Stimulated activated CD8-positive, alpha-beta memory T cell treated with anti-CD3 and anti-CD28 coated beads, Interleukin-7, amount 100 ng/mL, for 24 hours (primary cell): ENCODE data around the gene GCAT.

Source experiments
- DNase-seq: peaks from one replicate; pipeline ENCODE4 v3.0.0-alpha.2; 2020; ENCODE audit warnings: low read depth

GCAT gene

GRCh38 chr22:37843741-37844089 is 36.0 kb downstream of the GCAT start:
- peak; percentile 12 for DNase-seq

- no peak for DNase-seq
Observed at GRCh38 chr22:37844904-37845329, 37.2 kb downstream of the GCAT start.

- no peak for DNase-seq
Observed at GRCh38 chr22:37846433-37846832, 38.7 kb downstream of the GCAT start.

- no peak for DNase-seq
Observed at GRCh38 chr22:37848587-37849088, 40.9 kb downstream of the GCAT start.

GRCh38 chr22:37849089-37849751 is 41.5 kb downstream of the GCAT start, which contains the start of gene EIF3L:
Gene EIF3L, plus strand, starts transcription at chr22:37849419. Its CDS starts 31 bp downstream, at chr22:37849450.
- DNase-seq: peak; percentile 78

GRCh38 chr22:37850801-37851200 is 43.1 kb downstream of the GCAT start:
- DNase-seq: no peak

- no peak for DNase-seq
Observed at GRCh38 chr22:37852418-37852817, 44.7 kb downstream of the GCAT start.

GRCh38 chr22:37854946-37855345 is 47.2 kb downstream of the GCAT start:
- no peak for DNase-seq

- no peak for DNase-seq
Observed at GRCh38 chr22:37855462-37855861, 47.7 kb downstream of the GCAT start.

GRCh38 chr22:37860796-37861421 is 53.2 kb downstream of the GCAT start:
- no peak for DNase-seq

GRCh38 chr22:37862570-37863325 is 55.0 kb downstream of the GCAT start:
- no peak for DNase-seq

- DNase-seq: no peak
Observed at GRCh38 chr22:37865510-37865909, 57.8 kb downstream of the GCAT start.
